SK-N-SH (cell line): ENCODE results near the gene PBX1.

Experiments used
- EP300 ChIP-seq, 2 experiments: IDR thresholded peaks; 2 replicates each; pipeline versions ENCODE4 v1.4.0 to v1.6.1; 2012; ENCODE audit warnings: borderline replicate concordance in 1 of 2, low read depth in 1 of 2, low read length in 1 of 2
- MEF2A ChIP-seq: IDR thresholded peaks from 2 replicates; pipeline ENCODE4 v1.4.0; 2012; ENCODE audit warnings: low read depth, borderline replicate concordance
- TF ChIP-seq, protein P1 (sequence below): IDR thresholded peaks from 2 replicates; pipeline ENCODE4 v1.4.0; 2012; ENCODE audit warnings: low read depth, borderline replicate concordance
- TF ChIP-seq, protein P2 (sequence below): fragments of 200-600 bp; sonication (generic); IDR thresholded peaks from 2 replicates; pipeline ENCODE4 v1.6.1; 2017; ENCODE audit warnings: antibody characterized with exemption, mild to moderate bottlenecking, moderate library complexity

DNA sequence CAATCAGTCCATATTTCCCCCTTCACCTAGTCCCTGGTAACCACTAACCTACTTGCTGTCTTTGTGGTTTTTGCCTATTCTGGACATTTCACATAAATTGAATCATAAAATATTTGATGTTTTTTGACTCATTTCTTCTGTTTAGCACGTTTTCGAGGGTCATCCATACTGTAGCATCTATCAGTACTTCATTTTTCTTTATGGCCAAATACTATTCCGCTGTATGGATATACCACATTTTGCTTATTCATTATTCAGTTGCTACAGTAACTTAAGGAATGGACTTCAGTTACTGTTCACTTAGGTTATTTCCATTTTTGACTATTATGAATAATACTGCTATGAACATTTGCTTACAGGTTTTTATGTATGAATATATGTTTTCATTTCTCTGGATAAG, 12.3 kb downstream of the PBX1 start:
- no peak for TF ChIP-seq EP300 (IDR thresholded peaks at IDR 0.05; ENCODE audit: borderline replicate concordance in 1 of 2, low read depth in 1 of 2, low read length in 1 of 2)
- TF ChIP-seq, protein P1, sequence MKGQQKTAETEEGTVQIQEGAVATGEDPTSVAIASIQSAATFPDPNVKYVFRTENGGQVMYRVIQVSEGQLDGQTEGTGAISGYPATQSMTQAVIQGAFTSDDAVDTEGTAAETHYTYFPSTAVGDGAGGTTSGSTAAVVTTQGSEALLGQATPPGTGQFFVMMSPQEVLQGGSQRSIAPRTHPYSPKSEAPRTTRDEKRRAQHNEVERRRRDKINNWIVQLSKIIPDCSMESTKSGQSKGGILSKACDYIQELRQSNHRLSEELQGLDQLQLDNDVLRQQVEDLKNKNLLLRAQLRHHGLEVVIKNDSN, result no peak
- TF ChIP-seq, protein P2, sequence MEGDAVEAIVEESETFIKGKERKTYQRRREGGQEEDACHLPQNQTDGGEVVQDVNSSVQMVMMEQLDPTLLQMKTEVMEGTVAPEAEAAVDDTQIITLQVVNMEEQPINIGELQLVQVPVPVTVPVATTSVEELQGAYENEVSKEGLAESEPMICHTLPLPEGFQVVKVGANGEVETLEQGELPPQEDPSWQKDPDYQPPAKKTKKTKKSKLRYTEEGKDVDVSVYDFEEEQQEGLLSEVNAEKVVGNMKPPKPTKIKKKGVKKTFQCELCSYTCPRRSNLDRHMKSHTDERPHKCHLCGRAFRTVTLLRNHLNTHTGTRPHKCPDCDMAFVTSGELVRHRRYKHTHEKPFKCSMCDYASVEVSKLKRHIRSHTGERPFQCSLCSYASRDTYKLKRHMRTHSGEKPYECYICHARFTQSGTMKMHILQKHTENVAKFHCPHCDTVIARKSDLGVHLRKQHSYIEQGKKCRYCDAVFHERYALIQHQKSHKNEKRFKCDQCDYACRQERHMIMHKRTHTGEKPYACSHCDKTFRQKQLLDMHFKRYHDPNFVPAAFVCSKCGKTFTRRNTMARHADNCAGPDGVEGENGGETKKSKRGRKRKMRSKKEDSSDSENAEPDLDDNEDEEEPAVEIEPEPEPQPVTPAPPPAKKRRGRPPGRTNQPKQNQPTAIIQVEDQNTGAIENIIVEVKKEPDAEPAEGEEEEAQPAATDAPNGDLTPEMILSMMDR, result no peak
- TF ChIP-seq MEF2A, result no peak
